Measurements from ENCODE around the gene BICDL1. TPM values are rescaled to one million over a fixed set of nuclear protein-coding genes. Genes with fewer than 3 reads are reported as not detected.
"Not testable (repeated sequence)": the region's sequence is repeated elsewhere in the genome, so short reads cannot be mapped to it uniquely, and the experiment has no call there.

BICDL1 gene
- total RNA-seq, 4 donors from 2014 or later = 58.6 to 219 (median 61.6) TPM; not detected in 1

GRCh38 chr12:120015313-120015712 is 26.3 kb downstream of the BICDL1 start:
- ATAC-seq (ENCODE audit: low FRiP score) = no peak
- TF ChIP-seq, protein P1, sequence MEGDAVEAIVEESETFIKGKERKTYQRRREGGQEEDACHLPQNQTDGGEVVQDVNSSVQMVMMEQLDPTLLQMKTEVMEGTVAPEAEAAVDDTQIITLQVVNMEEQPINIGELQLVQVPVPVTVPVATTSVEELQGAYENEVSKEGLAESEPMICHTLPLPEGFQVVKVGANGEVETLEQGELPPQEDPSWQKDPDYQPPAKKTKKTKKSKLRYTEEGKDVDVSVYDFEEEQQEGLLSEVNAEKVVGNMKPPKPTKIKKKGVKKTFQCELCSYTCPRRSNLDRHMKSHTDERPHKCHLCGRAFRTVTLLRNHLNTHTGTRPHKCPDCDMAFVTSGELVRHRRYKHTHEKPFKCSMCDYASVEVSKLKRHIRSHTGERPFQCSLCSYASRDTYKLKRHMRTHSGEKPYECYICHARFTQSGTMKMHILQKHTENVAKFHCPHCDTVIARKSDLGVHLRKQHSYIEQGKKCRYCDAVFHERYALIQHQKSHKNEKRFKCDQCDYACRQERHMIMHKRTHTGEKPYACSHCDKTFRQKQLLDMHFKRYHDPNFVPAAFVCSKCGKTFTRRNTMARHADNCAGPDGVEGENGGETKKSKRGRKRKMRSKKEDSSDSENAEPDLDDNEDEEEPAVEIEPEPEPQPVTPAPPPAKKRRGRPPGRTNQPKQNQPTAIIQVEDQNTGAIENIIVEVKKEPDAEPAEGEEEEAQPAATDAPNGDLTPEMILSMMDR (IDR thresholded peaks at IDR 0.05) = no peak

DNA sequence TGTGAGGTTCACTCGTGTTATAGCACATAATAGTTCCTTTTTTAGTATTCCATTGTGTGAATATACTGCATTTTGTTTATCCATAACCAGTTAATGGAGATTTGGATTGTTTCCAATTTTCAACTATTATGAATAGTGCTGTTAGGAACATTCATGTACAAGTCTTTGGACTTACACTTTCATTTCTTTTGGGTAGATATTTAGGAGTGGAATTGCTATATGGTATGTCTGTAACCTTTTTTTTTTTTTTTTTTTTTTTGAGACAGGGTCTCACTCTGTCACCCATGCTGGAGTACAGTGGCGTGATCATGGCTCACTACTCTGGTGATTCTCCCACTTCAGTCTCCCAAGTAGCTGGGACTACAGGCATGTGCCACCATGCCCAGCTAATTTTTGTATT is 27.2 kb downstream of the BICDL1 start:
- not testable (repeated sequence) for ATAC-seq (ENCODE audit: low FRiP score); DNase-seq (ENCODE audit: low spot score)

More at GRCh38 chr12:120015313-120015712, 26.3 kb downstream of the BICDL1 start:
- DNase-seq (ENCODE audit: low spot score) = no peak

DNA sequence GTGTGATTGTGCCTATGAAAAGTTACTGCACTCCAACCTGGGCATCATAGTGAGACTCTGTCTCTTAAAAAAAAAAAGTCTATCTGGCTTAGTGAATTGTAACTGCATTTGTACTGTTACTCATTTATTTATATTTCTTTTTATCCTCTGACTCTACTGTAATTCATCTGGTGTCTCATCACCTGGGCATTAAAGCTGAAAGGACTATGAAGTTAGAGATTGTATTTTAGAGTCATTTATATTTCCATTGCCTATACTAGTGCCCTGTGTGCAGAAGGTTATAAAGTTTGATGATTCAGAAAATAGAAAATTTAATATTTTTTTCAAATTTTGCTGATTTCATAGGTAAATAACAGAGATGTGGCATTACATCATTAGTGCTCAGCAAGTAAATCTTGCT is 30.2 kb downstream of the BICDL1 start:
- TF ChIP-seq, protein P1 (IDR thresholded peaks at IDR 0.05) = no peak
- no peak for DNase-seq (ENCODE audit: low spot score)
- no peak for ATAC-seq (ENCODE audit: low FRiP score)

- no peak for DNase-seq (ENCODE audit: low spot score)
- TF ChIP-seq, protein P1 (IDR thresholded peaks at IDR 0.05) = no peak
- ATAC-seq (ENCODE audit: low FRiP score) = no peak
These were observed 30.9 kb downstream of the BICDL1 start for GRCh38 chr12:120019938-120020337.

DNA sequence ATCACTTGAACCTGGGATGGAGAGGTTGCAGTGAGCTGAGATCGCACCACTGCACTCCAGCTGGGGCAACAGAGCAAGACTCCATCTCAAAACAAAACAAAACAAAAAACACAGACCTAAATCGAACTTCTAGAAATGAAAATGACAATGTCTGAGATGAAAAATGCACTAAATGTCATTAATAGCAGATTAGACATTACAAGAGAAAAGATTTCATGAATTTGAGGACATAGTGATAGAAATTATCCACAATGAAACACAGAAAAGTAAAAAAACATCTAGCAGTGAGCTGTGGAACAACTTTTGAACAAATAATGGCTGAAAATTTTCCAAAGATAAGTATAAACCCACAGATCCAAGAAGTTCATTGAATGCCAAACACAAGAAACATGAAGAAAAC is 35.2 kb downstream of the BICDL1 start:
- TF ChIP-seq, protein P1 (IDR thresholded peaks at IDR 0.05) = no peak
- ATAC-seq (ENCODE audit: low FRiP score) = no peak

DNA sequence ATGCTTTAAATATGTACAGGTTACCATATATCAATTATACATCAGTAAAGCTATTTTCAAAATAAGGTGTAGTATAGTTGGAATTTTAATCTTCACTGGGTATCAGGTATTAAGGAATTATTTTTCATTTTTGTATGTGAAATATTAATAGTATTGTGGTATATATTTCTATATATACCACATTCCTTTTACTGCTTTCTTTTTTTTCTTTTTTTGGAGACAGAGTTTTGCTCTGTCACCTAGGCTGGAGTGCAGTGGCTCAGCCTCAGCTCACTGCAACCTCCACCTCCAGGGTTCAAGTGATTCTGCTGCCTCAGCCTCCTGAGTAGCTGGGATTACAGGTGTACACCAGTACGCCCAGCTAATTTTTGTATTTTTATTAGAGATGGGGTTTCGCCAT is 36.6 kb downstream of the BICDL1 start:
- ATAC-seq (ENCODE audit: low FRiP score) (no peak), DNase-seq (ENCODE audit: low spot score) (no peak)
- TF ChIP-seq, protein P1 (IDR thresholded peaks at IDR 0.05) = no peak

More for the DNA sequence above, 35.2 kb downstream of the BICDL1 start:
- no peak for DNase-seq (ENCODE audit: low spot score)

- TF ChIP-seq, protein P1 (IDR thresholded peaks at IDR 0.05) = no peak
- ATAC-seq (ENCODE audit: low FRiP score) (no peak), DNase-seq (ENCODE audit: low spot score) (no peak)
These were observed 43.2 kb downstream of the BICDL1 start for GRCh38 chr12:120032242-120032641.

DNA sequence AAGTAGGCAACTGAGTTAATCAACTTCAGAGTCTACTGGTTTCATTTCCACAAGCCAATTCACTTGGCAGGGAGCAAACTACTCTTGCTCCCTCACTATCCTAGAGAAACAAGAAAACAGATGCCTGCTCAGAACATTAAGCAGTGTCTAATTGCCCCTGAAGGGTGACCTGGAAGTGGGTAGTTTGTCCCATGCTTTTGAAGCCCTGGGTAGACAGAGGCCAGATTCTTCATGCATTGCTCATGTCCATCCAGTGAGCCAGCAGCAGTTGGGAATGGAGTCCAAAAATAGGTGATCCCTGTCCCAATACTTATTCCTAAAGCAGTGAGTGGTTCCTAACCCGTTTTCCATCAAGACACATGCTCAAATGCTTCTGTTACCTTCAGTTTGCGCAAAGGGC is 48.8 kb downstream of the BICDL1 start:
- no peak for DNase-seq (ENCODE audit: low spot score)
- TF ChIP-seq, protein P1 (IDR thresholded peaks at IDR 0.05) = no peak
- no peak for ATAC-seq (ENCODE audit: low FRiP score)
